PC-3 (cell line): ENCODE results near the gene DXO. TPM values are rescaled to one million over a fixed set of nuclear protein-coding genes. Genes with fewer than 3 reads are reported as not detected.
"Not testable (repeated sequence)": the region's sequence is repeated elsewhere in the genome, so short reads cannot be mapped to it uniquely, and the experiment has no call there.

Source experiments
- ATAC-seq: fragments of 200-7000 bp; cut with Tn5 transposase; 2 replicates; pipeline ENCODE4 v1.9.1; 2020; ENCODE audit warnings: mild to moderate bottlenecking, moderate library complexity
- BruUV-seq: library from RNA; stranded (reverse); fragments of 400-500 nt; replicated peaks from 2 replicates; lab custom pipeline; 2021; lab: Mats Ljungman, UMichigan
- CTCF ChIA-PET: fragments of 300-600 bp; sonication (Branson Sonifier 250); formaldehyde crosslinking; loops from one replicate; lab custom pipeline; 2022; ENCODE audit warnings: antibody characterized with exemption; lab: Charles Lee
- POLR2A ChIA-PET: fragments of 300-600 bp; sonication (Branson Sonifier 250); formaldehyde crosslinking; loops from one replicate; lab custom pipeline; 2022; ENCODE audit warnings: antibody characterized with exemption; ENCODE audit not compliant: unreplicated experiment; lab: Charles Lee
- DNase-seq: peaks from one replicate; pipeline ENCODE4 v3.0.0-alpha.2; 2015
- H2AFZ ChIP-seq: fragments of 300-600 bp; sonication (generic); 2 replicates; pipeline ENCODE4 v1.6.0; 2016; ENCODE audit warnings: antibody characterized with exemption, low read length
- H3F3A ChIP-seq: fragments of 300-600 bp; sonication (generic); one replicate; pipeline ENCODE4 v1.6.0; 2017; ENCODE audit warnings: antibody characterized with exemption, low read length, control low read depth, mild to moderate bottlenecking; ENCODE audit not compliant: unreplicated experiment
- H3K27ac ChIP-seq: fragments of 300-600 bp; sonication (generic); 2 replicates; pipeline ENCODE4 v1.5.1; 2016; ENCODE audit warnings: mild to moderate bottlenecking, low read length
- H3K27me3 ChIP-seq: fragments of 300-600 bp; sonication (generic); 2 replicates; pipeline ENCODE4 v1.6.1; 2016; ENCODE audit warnings: low read length, mixed read lengths
- H3K36me3 ChIP-seq: fragments of 300-600 bp; sonication (generic); 2 replicates; pipeline ENCODE4 v1.6.1; 2016; ENCODE audit warnings: low read depth, mixed run types, low read length, mixed read lengths
- H3K4me1 ChIP-seq: fragments of 300-600 bp; sonication (generic); 2 replicates; pipeline ENCODE4 v1.5.1; 2016; ENCODE audit warnings: low read length; ENCODE audit not compliant: insufficient read depth
- H3K4me2 ChIP-seq: fragments of 300-600 bp; sonication (generic); 2 replicates; pipeline ENCODE4 v1.6.0; 2016; ENCODE audit warnings: low read length
- H3K4me3 ChIP-seq: fragments of 300-600 bp; sonication (generic); 2 replicates; pipeline ENCODE4 v1.5.1; 2016; ENCODE audit warnings: mild to moderate bottlenecking, low read length, mixed read lengths
- H3K79me2 ChIP-seq: fragments of 300-600 bp; sonication (generic); 2 replicates; pipeline ENCODE4 v1.6.1; 2017; ENCODE audit warnings: low read length, mixed read lengths
- H3K9ac ChIP-seq: fragments of 300-600 bp; sonication (generic); 2 replicates; pipeline ENCODE4 v1.6.0; 2016; ENCODE audit warnings: mild to moderate bottlenecking, low read length
- H3K9me2 ChIP-seq: fragments of 300-600 bp; sonication (generic); replicated peaks from 2 replicates; pipeline ENCODE4 v1.6.1; 2016; ENCODE audit warnings: mixed run types, low read length, mixed read lengths
- H3K9me3 ChIP-seq: fragments of 300-600 bp; sonication (generic); 2 replicates; pipeline ENCODE4 v1.6.1; 2016; ENCODE audit warnings: low read length, mixed read lengths
- H4K20me1 ChIP-seq: fragments of 300-600 bp; sonication (generic); 2 replicates; pipeline ENCODE4 v1.6.1; 2016; ENCODE audit warnings: low read length, mixed read lengths
- CTCF ChIP-seq: fragments of 300-600 bp; sonication (generic); conservative IDR thresholded peaks from 2 replicates; pipeline ENCODE4 v1.5.1; 2017; ENCODE audit warnings: antibody characterized with exemption, low read depth, mild to moderate bottlenecking, low read length
- EZH2 ChIP-seq: fragments of 300-600 bp; sonication (generic); IDR thresholded peaks from one replicate; pipeline ENCODE4 v1.6.1; 2017; ENCODE audit warnings: antibody characterized with exemption, mild to moderate bottlenecking, low read length; ENCODE audit not compliant: unreplicated experiment
- EZH2phosphoT487 ChIP-seq: fragments of 300-600 bp; sonication (generic); IDR thresholded peaks from 2 replicates; pipeline ENCODE4 v1.6.1; 2018; ENCODE audit warnings: mild to moderate bottlenecking, antibody characterized with exemption, low read length, borderline replicate concordance
- intact Hi-C: fragments of 100-400 bp; cut with micrococcal nuclease; formaldehyde crosslinking; loops from 2 replicates; pipeline ENCODE4 v1.9.0; 2023
- total RNA-seq: library from RNA; depleted of rRNA; stranded (reverse); fragments of >200 nt; gene quantifications from 2 replicates; pipeline ENCODE4 v1.2.3, GENCODE V29; 2014

The DXO gene
- total RNA-seq, 1 experiment from 2014 or later: 27.1 TPM

- H3K9me2 ChIP-seq, H3K79me2 ChIP-seq, DNase-seq, H3F3A ChIP-seq, H3K9ac ChIP-seq, intact Hi-C loops, H4K20me1 ChIP-seq, BruUV-seq, H3K4me1 ChIP-seq, ATAC-seq, H3K9me3 ChIP-seq, H3K27me3 ChIP-seq, H2AFZ ChIP-seq, H3K36me3 ChIP-seq, H3K4me3 ChIP-seq, CTCF ChIA-PET, H3K4me2 ChIP-seq, H3K27ac ChIP-seq, POLR2A ChIA-PET: not testable (repeated sequence)
Measured at GRCh38 chr6:31980998-31981397, 9.1 kb upstream of the DXO start.

GRCh38 chr6:31980195-31980876 lies 8.4 kb upstream of the DXO start:
- DNase-seq, H3K4me2 ChIP-seq, CTCF ChIA-PET, H3K4me3 ChIP-seq, ATAC-seq, H3K9me2 ChIP-seq, H3K9me3 ChIP-seq, H3K27ac ChIP-seq, H3K4me1 ChIP-seq, H3K9ac ChIP-seq, BruUV-seq, H3K79me2 ChIP-seq, H2AFZ ChIP-seq, H3F3A ChIP-seq, intact Hi-C loops, H3K36me3 ChIP-seq, H4K20me1 ChIP-seq, H3K27me3 ChIP-seq: not testable (repeated sequence)
- POLR2A ChIA-PET: interaction anchor here (0.6 kb wide), 1 partner anchor 91 kb away, joined by 6 read pairs; no protein-coding TSS in a partner anchor

GRCh38 chr6:31979238-31979898 lies 7.4 kb upstream of the DXO start:
- ChIA-PET CTCF (no interaction called here), POLR2A (no interaction called here)
- Histone ChIP-seq H3K9me3 (no peaks in the 10 kb centered on the region), H3K27ac (no peak overlapping the region), H3F3A (no peaks in the 10 kb centered on the region), H3K27me3 (no peaks in the 10 kb centered on the region), H4K20me1 (no peaks in the 10 kb centered on the region), H3K4me1 (no peaks in the 10 kb centered on the region), H3K9ac (no peak overlapping the region), H3K36me3 (no peaks in the 10 kb centered on the region), H3K4me2 (no peak overlapping the region), H3K79me2 (peaks cover 2% of the 10 kb centered on the region; the same call in 1 of the 2 replicates), H3K9me2 (no peaks in the 10 kb centered on the region), H3K4me3 (no peak overlapping the region), H2AFZ (no peak overlapping the region)
- TF ChIP-seq EZH2 (no peak), EZH2phosphoT487 (no peak), CTCF (no peak)
- no peak for ATAC-seq
- BruUV-seq: no TSS peak
- no peak for DNase-seq
- intact Hi-C loops: loop anchor here (10.0 kb wide), 1 partner anchor 105 kb away; no protein-coding TSS in a partner anchor
